Thyroid gland (tissue), 4 donors: ENCODE measurements around the gene FANCC. TPM values are rescaled to one million over a fixed set of nuclear protein-coding genes. Genes with fewer than 3 reads are reported as not detected.

Experiments used
- DNase-seq, 2 donors: peaks; one replicate each; pipeline ENCODE4 v3.0.0-alpha.2; 2019
- H3K27ac ChIP-seq, 3 donors: fragments of 200-600 bp; sonication (generic); 1 replicate in 2 of 3; 2 replicates in 1 of 3; pipeline ENCODE4 v1.5.1; 2016 to 2019; ENCODE audit warnings: mild to moderate bottlenecking in 1 of 3, moderate library complexity in 1 of 3
- H3K27me3 ChIP-seq: fragments of 200-600 bp; sonication (generic); one replicate; pipeline ENCODE4 v1.5.1; 2019
- H3K36me3 ChIP-seq, 2 donors: fragments of 200-600 bp; sonication (generic); one replicate each; pipeline ENCODE4 v1.5.1; 2016 to 2019
- H3K4me1 ChIP-seq, 2 donors: fragments of 200-600 bp; sonication (generic); one replicate each; pipeline ENCODE4 v1.5.1; 2017 to 2019
- H3K4me3 ChIP-seq, 3 donors: fragments of 200-600 bp; sonication (generic); replicated peaks in 1 of 3; 1 replicate in 2 of 3; 2 replicates in 1 of 3; pipeline ENCODE4 v1.5.1; 2016; ENCODE audit warnings: mild to moderate bottlenecking in 1 of 3
- H3K9me3 ChIP-seq: fragments of 200-600 bp; sonication (generic); one replicate; pipeline ENCODE4 v1.5.1; 2017
- CTCF ChIP-seq, 6 experiments: fragments of 200-600 bp in 3 of 6; fragments of 450-650 bp in 3 of 6; sonication (generic) in 3 of 6; IDR thresholded peaks; one replicate each; pipeline ENCODE4 v1.5.1; 2016 to 2019; ENCODE audit warnings: antibody characterized with exemption in 6 of 6, mild to moderate bottlenecking in 2 of 6, inconsistent platforms in 1 of 6, moderate library complexity in 1 of 6
- POLR2A ChIP-seq, 2 donors: fragments of 450-650 bp; IDR thresholded peaks; one replicate each; pipeline ENCODE4 v1.6.1; 2017; ENCODE audit warnings: antibody characterized with exemption in 2 of 2, mild to moderate bottlenecking in 2 of 2, moderate library complexity in 1 of 2
- WGBS, 2 donors: methylation state at CpG; one replicate each; pipeline ENCODE4 v1.1.5; 2017; 5-methylcytosine and 5-hydroxymethylcytosine counted together
- intact Hi-C: fragments of 100-400 bp; cut with DNase I; formaldehyde crosslinking; loops from one replicate; pipeline ENCODE4 v1.15.1; 2023
- total RNA-seq, 4 donors: library from RNA; depleted of rRNA; stranded (reverse); fragments of >200 nt; gene quantifications; one replicate each; pipeline ENCODE4 v1.2.3, GENCODE V29; 2016

FANCC gene
- total RNA-seq, 4 donors from 2014 or later = 13.9 to 15.0 (median 14.2) TPM

- peaks cover 12 to 17% of the 10 kb centered on the region in 2 donors for H3K4me1 ChIP-seq
- 90 to 93% methylated on average over 14 of the region's 14 CpGs for WGBS, 2 donors
- no peak for DNase-seq
- H3K27me3 ChIP-seq = no peaks in the 10 kb centered on the region
- TF ChIP-seq CTCF (IDR thresholded peaks at IDR 0.05) (no peak), POLR2A (IDR thresholded peaks at IDR 0.05) (no peak)
- H3K9me3 ChIP-seq = no peaks in the 10 kb centered on the region
- no peak overlapping the region for H3K27ac ChIP-seq
- H3K4me3 ChIP-seq = no peak overlapping the region
- H3K36me3 ChIP-seq = no peaks in the 10 kb centered on the region
- intact Hi-C loops = no loop called here
These were observed 206.5 kb downstream of the FANCC start for GRCh38 chr9:95110921-95111525.

- Histone ChIP-seq H3K9me3 (no peaks in the 10 kb centered on the region), H3K27me3 (no peaks in the 10 kb centered on the region), H3K4me1 (peaks cover 12 to 17% of the 10 kb centered on the region in 2 donors), H3K36me3 (no peaks in the 10 kb centered on the region), H3K4me3 (no peak overlapping the region), H3K27ac (no peak overlapping the region)
- DNase-seq = no peak
- no peak for TF ChIP-seq POLR2A (IDR thresholded peaks at IDR 0.05)
- TF ChIP-seq CTCF (IDR thresholded peaks at IDR 0.05) = no peak
- WGBS, 2 donors = 93 to 95% methylated on average over 8 of the region's 8 CpGs
- intact Hi-C loops = no loop called here
These were observed 208.1 kb downstream of the FANCC start for GRCh38 chr9:95109456-95109855.

GRCh38 chr9:95108777-95109176 lies 208.7 kb downstream of the FANCC start:
- H3K4me1 ChIP-seq = peaks cover 12 to 17% of the 10 kb centered on the region in 2 donors

GRCh38 chr9:95107976-95108375 lies 209.5 kb downstream of the FANCC start:
- Histone ChIP-seq H3K27me3 (no peaks in the 10 kb centered on the region), H3K9me3 (no peaks in the 10 kb centered on the region), H3K36me3 (no peaks in the 10 kb centered on the region), H3K4me3 (no peak overlapping the region), H3K4me1 (peaks cover 17 to 21% of the 10 kb centered on the region in 2 donors), H3K27ac (peak overlapping the region; percentile 17 to 92 (median 64))
- WGBS, 2 donors = 89 to 92% methylated on average over 14 of the region's 14 CpGs
- no peak for DNase-seq
- TF ChIP-seq CTCF (IDR thresholded peaks at IDR 0.05) = no peak
- TF ChIP-seq POLR2A (IDR thresholded peaks at IDR 0.05) = no peak
- intact Hi-C loops = no loop called here

More at GRCh38 chr9:95108777-95109176, 208.7 kb downstream of the FANCC start:
- Histone ChIP-seq H3K27ac (peak overlapping the region in 1 of 3 donors; percentile 1), H3K27me3 (no peaks in the 10 kb centered on the region), H3K36me3 (no peaks in the 10 kb centered on the region), H3K4me3 (no peak overlapping the region), H3K9me3 (no peaks in the 10 kb centered on the region)
- DNase-seq = no peak
- intact Hi-C loops = no loop called here
- TF ChIP-seq CTCF (IDR thresholded peaks at IDR 0.05) (no peak), POLR2A (IDR thresholded peaks at IDR 0.05) (no peak)
- WGBS, 2 donors = 96 to 98% methylated on average over 5 of the region's 5 CpGs

GRCh38 chr9:95107001-95107749 lies 210.3 kb downstream of the FANCC start:
- Histone ChIP-seq H3K9me3 (no peaks in the 10 kb centered on the region), H3K27me3 (no peaks in the 10 kb centered on the region), H3K4me3 (no peak overlapping the region), H3K36me3 (no peaks in the 10 kb centered on the region), H3K4me1 (peaks cover 25 to 29% of the 10 kb centered on the region in 2 donors), H3K27ac (peak overlapping the region; percentile 17 to 92 (median 64))
- peak; percentile 85 to 86 for DNase-seq
- WGBS, 2 donors = 46 to 64% methylated on average over 18 of the region's 18 CpGs
- no peak for TF ChIP-seq POLR2A (IDR thresholded peaks at IDR 0.05)
- TF ChIP-seq CTCF (IDR thresholded peaks at IDR 0.05) = peak in 1 of 6 experiments; percentile 31
- intact Hi-C loops = no loop called here
